Loucy (cell line): ENCODE data around the gene ZNF644.
"Not testable (repeated sequence)": the region's sequence is repeated elsewhere in the genome, so short reads cannot be mapped to it uniquely, and the experiment has no call there.

Experiments
- H2AFZ ChIP-seq: fragments of 200-600 bp; sonication (generic); 2 replicates; pipeline ENCODE4 v1.6.0; 2016; ENCODE audit warnings: antibody characterized with exemption, mild to moderate bottlenecking, low read length, moderate library complexity
- H3F3A ChIP-seq: fragments of 200-600 bp; 2 replicates; pipeline ENCODE4 v1.6.0; 2016; ENCODE audit warnings: antibody characterized with exemption, low read depth, mild to moderate bottlenecking
- H3K27me3 ChIP-seq: fragments of 200-600 bp; sonication (generic); 2 replicates; pipeline ENCODE4 v1.6.1; 2014; ENCODE audit warnings: low read length, mild to moderate bottlenecking; ENCODE audit not compliant: insufficient read depth, poor library complexity, severe bottlenecking
- H3K36me3 ChIP-seq: fragments of 200-600 bp; sonication (generic); 2 replicates; pipeline ENCODE4 v1.6.1; 2016; ENCODE audit warnings: low read length; ENCODE audit not compliant: insufficient read depth
- H3K4me1 ChIP-seq: fragments of 200-600 bp; sonication (generic); 2 replicates; pipeline ENCODE4 v1.5.1; 2014; ENCODE audit warnings: low read length, mild to moderate bottlenecking; ENCODE audit not compliant: insufficient read depth, poor library complexity, severe bottlenecking
- H3K4me2 ChIP-seq: fragments of 200-600 bp; sonication (generic); 2 replicates; pipeline ENCODE4 v1.6.0; 2014; ENCODE audit warnings: antibody characterized with exemption, low read length, low read depth, mild to moderate bottlenecking; ENCODE audit not compliant: poor library complexity, severe bottlenecking
- H3K4me3 ChIP-seq: fragments of 200-600 bp; sonication (generic); 2 replicates; pipeline ENCODE4 v1.5.1; 2014; ENCODE audit warnings: low read length, mild to moderate bottlenecking, mixed read lengths; ENCODE audit not compliant: poor library complexity, severe bottlenecking
- H3K79me2 ChIP-seq: fragments of 200-600 bp; sonication (generic); 2 replicates; pipeline ENCODE4 v1.6.1; 2014; ENCODE audit warnings: low read length; ENCODE audit not compliant: insufficient read depth
- H3K9ac ChIP-seq: fragments of 200-600 bp; sonication (generic); 2 replicates; pipeline ENCODE4 v1.6.0; 2014; ENCODE audit warnings: mild to moderate bottlenecking, low read depth, low read length, moderate library complexity; ENCODE audit not compliant: poor library complexity, severe bottlenecking
- H3K9me2 ChIP-seq: fragments of 200-600 bp; sonication (generic); replicated peaks from 2 replicates; pipeline ENCODE4 v1.6.1; 2016; ENCODE audit warnings: low read depth, low read length, mixed read lengths
- H3K9me3 ChIP-seq: fragments of 200-600 bp; sonication (generic); 2 replicates; pipeline ENCODE4 v1.6.1; 2014; ENCODE audit warnings: mild to moderate bottlenecking, antibody characterized with exemption, low read length, low read depth; ENCODE audit not compliant: insufficient read depth
- H4K20me1 ChIP-seq: fragments of 200-600 bp; sonication (generic); 2 replicates; pipeline ENCODE4 v1.6.0; 2014; ENCODE audit warnings: antibody characterized with exemption, low read length, mild to moderate bottlenecking; ENCODE audit not compliant: insufficient read depth, poor library complexity, severe bottlenecking
- EZH2phosphoT487 ChIP-seq: fragments of 200-600 bp; IDR thresholded peaks from 2 replicates; pipeline ENCODE4 v1.6.1; 2018; ENCODE audit warnings: antibody characterized with exemption, mild to moderate bottlenecking, moderate library complexity, borderline replicate concordance
- TF ChIP-seq, protein P1 (sequence below): fragments of 200-600 bp; sonication (generic); conservative IDR thresholded peaks from 2 replicates; pipeline ENCODE4 v1.5.1; 2014; ENCODE audit warnings: mild to moderate bottlenecking, antibody characterized with exemption, low read length

ZNF644 gene

DNA sequence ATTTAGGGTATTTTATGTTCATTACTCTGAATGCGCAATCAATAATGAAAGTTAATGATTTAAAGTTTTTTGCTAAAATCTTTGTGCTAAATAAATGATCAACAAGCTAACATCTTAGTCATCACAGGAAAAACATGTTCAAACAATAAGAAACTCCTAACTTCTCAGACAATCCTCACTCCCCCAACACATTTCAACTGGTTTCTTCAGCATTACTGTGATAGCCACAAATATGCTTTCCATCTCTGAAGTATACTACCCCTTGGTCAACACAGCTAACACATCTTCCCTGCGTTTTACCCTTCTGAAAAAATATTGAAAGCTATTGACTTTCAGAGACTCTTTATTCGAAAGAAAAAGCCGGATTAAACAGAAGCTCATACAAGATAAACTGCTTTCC, 85.8 kb downstream of the ZNF644 start:
- no peak overlapping the region for H3K4me2 ChIP-seq
- no peak overlapping the region for H3K9ac ChIP-seq
- peaks cover 43% of the 10 kb centered on the region for H4K20me1 ChIP-seq
- peaks cover 65% of the 10 kb centered on the region for H3K36me3 ChIP-seq
- H3F3A ChIP-seq, result no peaks in the 10 kb centered on the region
- no peak overlapping the region for H2AFZ ChIP-seq
- no peaks in the 10 kb centered on the region for H3K27me3 ChIP-seq
- H3K79me2 ChIP-seq, result peaks cover 67% of the 10 kb centered on the region
- no peaks in the 10 kb centered on the region for H3K4me1 ChIP-seq
- H3K9me2 ChIP-seq, result no peaks in the 10 kb centered on the region
- TF ChIP-seq EZH2phosphoT487, result no peak
- TF ChIP-seq, protein P1, sequence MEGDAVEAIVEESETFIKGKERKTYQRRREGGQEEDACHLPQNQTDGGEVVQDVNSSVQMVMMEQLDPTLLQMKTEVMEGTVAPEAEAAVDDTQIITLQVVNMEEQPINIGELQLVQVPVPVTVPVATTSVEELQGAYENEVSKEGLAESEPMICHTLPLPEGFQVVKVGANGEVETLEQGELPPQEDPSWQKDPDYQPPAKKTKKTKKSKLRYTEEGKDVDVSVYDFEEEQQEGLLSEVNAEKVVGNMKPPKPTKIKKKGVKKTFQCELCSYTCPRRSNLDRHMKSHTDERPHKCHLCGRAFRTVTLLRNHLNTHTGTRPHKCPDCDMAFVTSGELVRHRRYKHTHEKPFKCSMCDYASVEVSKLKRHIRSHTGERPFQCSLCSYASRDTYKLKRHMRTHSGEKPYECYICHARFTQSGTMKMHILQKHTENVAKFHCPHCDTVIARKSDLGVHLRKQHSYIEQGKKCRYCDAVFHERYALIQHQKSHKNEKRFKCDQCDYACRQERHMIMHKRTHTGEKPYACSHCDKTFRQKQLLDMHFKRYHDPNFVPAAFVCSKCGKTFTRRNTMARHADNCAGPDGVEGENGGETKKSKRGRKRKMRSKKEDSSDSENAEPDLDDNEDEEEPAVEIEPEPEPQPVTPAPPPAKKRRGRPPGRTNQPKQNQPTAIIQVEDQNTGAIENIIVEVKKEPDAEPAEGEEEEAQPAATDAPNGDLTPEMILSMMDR, result no peak
- H3K9me3 ChIP-seq, result no peaks in the 10 kb centered on the region
- H3K4me3 ChIP-seq, result no peak overlapping the region

DNA sequence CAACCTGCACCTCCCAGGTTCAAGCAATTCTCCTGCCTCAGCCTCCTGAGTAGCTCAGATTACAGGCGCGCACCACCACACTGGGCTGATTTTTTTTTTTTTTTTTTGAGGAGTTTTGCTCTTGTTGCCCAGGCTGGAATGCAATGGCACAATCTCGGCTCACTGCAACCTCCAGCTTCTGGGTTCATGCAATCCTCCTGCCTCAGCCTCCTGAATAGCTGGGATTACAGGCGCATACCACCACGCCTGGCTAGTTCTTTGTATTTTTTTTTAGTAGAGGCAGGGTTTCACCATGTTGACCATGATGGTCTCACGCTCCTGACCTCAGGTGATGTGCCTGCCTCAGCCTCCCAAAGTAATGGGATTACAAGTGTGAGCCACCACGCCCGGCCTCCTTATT, 93.6 kb downstream of the ZNF644 start:
- H3F3A ChIP-seq, H3K36me3 ChIP-seq, H3K9me2 ChIP-seq, H3K4me3 ChIP-seq, H2AFZ ChIP-seq, H3K27me3 ChIP-seq, H3K9me3 ChIP-seq, H3K9ac ChIP-seq, H3K4me2 ChIP-seq: not testable (repeated sequence)
- Histone ChIP-seq H3K79me2 (peaks cover 96% of the 10 kb centered on the region), H4K20me1 (peaks cover 79% of the 10 kb centered on the region), H3K4me1 (peaks cover 15% of the 10 kb centered on the region)

DNA sequence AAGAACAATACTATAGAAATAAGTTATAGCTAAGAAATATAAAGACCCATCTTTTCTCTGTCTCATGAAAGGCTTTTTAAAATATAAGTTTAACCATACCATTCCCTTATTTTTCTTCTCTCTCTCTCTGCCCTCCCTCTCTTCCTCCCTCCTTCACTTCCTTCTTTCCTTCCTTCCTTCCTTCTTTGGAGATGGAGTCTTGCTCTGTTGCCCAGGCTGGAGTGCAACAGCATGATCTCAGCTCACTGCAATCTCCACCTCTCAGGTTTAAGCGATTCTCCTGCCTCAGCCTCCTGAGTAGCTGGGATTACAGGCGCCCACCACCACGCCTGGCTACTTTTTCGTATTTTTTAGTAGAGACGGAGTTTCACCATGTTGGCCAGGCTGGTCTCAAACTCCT, 94.2 kb downstream of the ZNF644 start:
- H3K4me1 ChIP-seq, result peaks cover 15% of the 10 kb centered on the region
- H3K79me2 ChIP-seq, result peaks cover 97% of the 10 kb centered on the region
- H3K27me3 ChIP-seq, H3K9ac ChIP-seq, H3K36me3 ChIP-seq, H3K4me3 ChIP-seq, H3F3A ChIP-seq, H3K9me2 ChIP-seq, H3K4me2 ChIP-seq, H3K9me3 ChIP-seq, H2AFZ ChIP-seq: not testable (repeated sequence)
- peaks cover 81% of the 10 kb centered on the region for H4K20me1 ChIP-seq

DNA sequence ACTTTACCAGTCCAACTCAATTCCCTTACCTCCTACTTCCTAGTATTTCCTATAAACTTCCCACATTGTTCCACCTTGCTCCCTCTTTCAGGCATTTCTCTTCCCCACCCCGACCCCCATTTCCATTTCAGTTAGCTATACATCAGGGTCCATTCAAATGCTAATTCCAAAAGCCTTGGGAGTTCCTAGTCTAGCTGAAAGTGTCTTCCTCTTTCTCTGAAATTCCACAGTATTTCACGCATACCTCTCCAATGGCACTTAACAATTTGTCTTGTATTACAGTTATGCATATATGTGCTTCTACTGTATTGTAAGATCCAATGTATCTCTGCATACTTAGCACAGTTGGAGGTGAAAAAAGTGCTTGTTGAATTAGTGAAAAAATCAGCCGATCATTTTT, 94.9 kb downstream of the ZNF644 start:
- Histone ChIP-seq H3K4me3 (no peak overlapping the region), H3K27me3 (no peaks in the 10 kb centered on the region), H3K79me2 (peaks cover 97% of the 10 kb centered on the region), H4K20me1 (peaks cover 82% of the 10 kb centered on the region), H3K4me2 (no peak overlapping the region), H3K4me1 (peaks cover 15% of the 10 kb centered on the region), H3K9me2 (no peaks in the 10 kb centered on the region), H3K9ac (no peak overlapping the region), H3K9me3 (no peaks in the 10 kb centered on the region), H3K36me3 (peaks cover 4% of the 10 kb centered on the region; the same call in 1 of the 2 replicates), H3F3A (no peaks in the 10 kb centered on the region), H2AFZ (no peak overlapping the region)
- no peak for TF ChIP-seq EZH2phosphoT487
- TF ChIP-seq, protein P1, result no peak
